ENCODE data around the gene C6orf47. TPM values are rescaled to one million over a fixed set of nuclear protein-coding genes. Genes with fewer than 3 reads are reported as not detected.
A peak's percentile ranks its signal among the peaks of the same experiment; 100 is the strongest.

Gene C6orf47
- total and polyA plus RNA-seq, 4 donors: 18.9 to 26.8 (median 24.0) TPM

DNA sequence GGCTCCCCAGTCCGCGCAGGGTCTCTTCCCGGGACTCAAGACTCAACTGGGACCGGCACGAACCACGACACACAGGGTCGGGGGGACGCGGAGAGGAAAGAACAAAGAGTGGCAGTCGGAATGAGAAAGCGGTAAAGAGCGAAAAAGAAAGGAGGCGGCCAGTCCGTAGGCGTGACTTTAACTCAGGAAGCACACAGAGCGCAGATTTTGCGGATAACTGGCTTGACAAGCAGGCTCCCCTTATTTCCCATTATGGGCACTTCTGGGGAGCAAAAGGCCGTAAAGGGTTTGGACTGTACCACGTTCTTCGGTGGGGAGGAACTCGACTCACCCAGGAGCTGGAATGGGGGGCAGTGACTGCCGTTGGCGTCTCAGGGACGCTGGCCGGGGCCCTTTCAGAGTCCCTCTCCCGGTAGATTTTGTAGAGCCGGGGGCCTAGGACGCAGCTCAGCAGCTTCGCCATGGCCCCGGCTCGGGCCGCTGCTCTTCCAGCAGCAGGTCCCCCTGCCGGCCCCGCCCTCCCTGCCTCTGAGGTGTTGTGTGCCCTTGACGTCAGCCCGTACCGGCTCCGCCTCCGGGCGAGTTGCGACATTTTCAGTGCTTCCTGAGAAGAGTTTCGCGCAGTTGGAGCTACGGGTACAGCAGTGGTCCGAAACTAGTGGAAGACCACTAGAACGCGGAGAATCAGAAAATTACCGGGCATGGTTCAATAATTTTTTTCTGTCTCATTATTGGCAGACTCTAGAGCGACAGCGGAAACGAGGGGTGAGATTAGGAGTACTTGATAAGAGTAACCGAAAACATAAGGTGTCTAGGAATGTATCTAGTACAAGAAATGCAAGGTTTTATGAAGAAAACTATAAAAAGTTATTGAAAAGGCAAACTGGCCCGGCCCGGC lies 42.5 kb upstream of the C6orf47 start, which contains the start of gene ABHD16A:
ABHD16A (minus strand) TSS at position 506 of the 898 bp plus-strand sequence; CDS start at position 463, 43 bp downstream.
- WGBS, 2 donors: 1% methylated on average over 54 of the region's 54 CpGs
- ATAC-seq (ENCODE audit: insufficient read depth, low FRiP score): peak; percentile 98
- no peaks in the 10 kb centered on the region for H3K9me3 ChIP-seq (ENCODE audit: control insufficient read depth in 4 of 4, insufficient read depth in 3 of 4, low read length in 3 of 4)
- TF ChIP-seq, protein P1, sequence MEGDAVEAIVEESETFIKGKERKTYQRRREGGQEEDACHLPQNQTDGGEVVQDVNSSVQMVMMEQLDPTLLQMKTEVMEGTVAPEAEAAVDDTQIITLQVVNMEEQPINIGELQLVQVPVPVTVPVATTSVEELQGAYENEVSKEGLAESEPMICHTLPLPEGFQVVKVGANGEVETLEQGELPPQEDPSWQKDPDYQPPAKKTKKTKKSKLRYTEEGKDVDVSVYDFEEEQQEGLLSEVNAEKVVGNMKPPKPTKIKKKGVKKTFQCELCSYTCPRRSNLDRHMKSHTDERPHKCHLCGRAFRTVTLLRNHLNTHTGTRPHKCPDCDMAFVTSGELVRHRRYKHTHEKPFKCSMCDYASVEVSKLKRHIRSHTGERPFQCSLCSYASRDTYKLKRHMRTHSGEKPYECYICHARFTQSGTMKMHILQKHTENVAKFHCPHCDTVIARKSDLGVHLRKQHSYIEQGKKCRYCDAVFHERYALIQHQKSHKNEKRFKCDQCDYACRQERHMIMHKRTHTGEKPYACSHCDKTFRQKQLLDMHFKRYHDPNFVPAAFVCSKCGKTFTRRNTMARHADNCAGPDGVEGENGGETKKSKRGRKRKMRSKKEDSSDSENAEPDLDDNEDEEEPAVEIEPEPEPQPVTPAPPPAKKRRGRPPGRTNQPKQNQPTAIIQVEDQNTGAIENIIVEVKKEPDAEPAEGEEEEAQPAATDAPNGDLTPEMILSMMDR (IDR thresholded peaks at IDR 0.05; ENCODE audit: control extremely low read depth, extremely low read depth): peak; percentile 9
- peaks cover 6 to 14% (median 10%) of the 10 kb centered on the region in 5 donors for H3K4me1 ChIP-seq (ENCODE audit: control insufficient read depth in 5 of 5, insufficient read depth in 5 of 5, low read length in 5 of 5)
- H3K27ac ChIP-seq (ENCODE audit: low read depth in 1 of 2, low read length in 1 of 2): peak within 1 kb of the TSS; percentile 97 to 98
- DNase-seq: peak; percentile 99 to 100 (median 99)
- H3K36me3 ChIP-seq (ENCODE audit: control insufficient read depth in 4 of 4, insufficient read depth in 4 of 4, low read length in 4 of 4): peaks cover 0 to 12% (median 6%) of the 10 kb centered on the region in 4 donors
- H3K4me3 ChIP-seq: peak within 1 kb of the TSS; percentile 69
- no peaks in the 10 kb centered on the region for H3K27me3 ChIP-seq (ENCODE audit: control insufficient read depth in 3 of 3, insufficient read depth in 3 of 3, low read length in 2 of 3)
- H3K9ac ChIP-seq (ENCODE audit: insufficient read depth in 1 of 2, low read length in 2 of 2): peak within 1 kb of the TSS; percentile 88 to 99

DNA sequence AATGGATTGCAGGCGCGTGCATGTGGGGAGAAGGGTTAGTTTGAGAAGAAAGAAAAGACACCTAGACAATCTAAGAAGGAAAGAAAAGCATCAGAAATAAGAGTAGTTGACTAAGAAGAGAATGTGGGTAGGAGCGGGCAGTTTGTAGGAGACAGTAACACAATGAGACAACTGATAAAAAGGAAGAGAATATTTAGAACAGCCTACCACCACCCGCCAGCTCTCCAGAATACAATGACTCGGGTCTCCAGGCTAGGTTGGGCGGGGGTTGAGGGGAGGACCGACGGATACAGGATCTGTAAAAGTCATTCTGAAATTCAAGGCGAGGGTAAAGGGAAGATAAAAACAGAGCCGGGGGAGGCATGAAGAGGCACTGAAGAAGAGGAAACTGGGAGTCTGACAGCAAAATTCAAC lies 41.8 kb upstream of the C6orf47 start:
- Histone ChIP-seq H3K27ac (ENCODE audit: low read depth in 1 of 2, low read length in 1 of 2) (peak overlapping the region; percentile 97 to 98), H3K4me1 (ENCODE audit: control insufficient read depth in 5 of 5, insufficient read depth in 5 of 5, low read length in 5 of 5) (peaks cover 7 to 14% (median 10%) of the 10 kb centered on the region in 5 donors), H3K9ac (ENCODE audit: insufficient read depth in 1 of 2, low read length in 2 of 2) (peak overlapping the region; percentile 88 to 99), H3K4me3 (peak overlapping the region; percentile 69), H3K27me3 (ENCODE audit: control insufficient read depth in 3 of 3, insufficient read depth in 3 of 3, low read length in 2 of 3) (no peaks in the 10 kb centered on the region), H3K9me3 (ENCODE audit: control insufficient read depth in 4 of 4, insufficient read depth in 3 of 4, low read length in 3 of 4) (no peaks in the 10 kb centered on the region), H3K36me3 (ENCODE audit: control insufficient read depth in 4 of 4, insufficient read depth in 4 of 4, low read length in 4 of 4) (peaks cover 0 to 14% (median 8%) of the 10 kb centered on the region in 4 donors)
- DNase-seq (no peak), ATAC-seq (ENCODE audit: insufficient read depth, low FRiP score) (no peak)
- WGBS, 2 donors: 1% methylated on average over 10 of the region's 10 CpGs
- TF ChIP-seq, protein P1 (IDR thresholded peaks at IDR 0.05; ENCODE audit: control extremely low read depth, extremely low read depth): no peak

DNA sequence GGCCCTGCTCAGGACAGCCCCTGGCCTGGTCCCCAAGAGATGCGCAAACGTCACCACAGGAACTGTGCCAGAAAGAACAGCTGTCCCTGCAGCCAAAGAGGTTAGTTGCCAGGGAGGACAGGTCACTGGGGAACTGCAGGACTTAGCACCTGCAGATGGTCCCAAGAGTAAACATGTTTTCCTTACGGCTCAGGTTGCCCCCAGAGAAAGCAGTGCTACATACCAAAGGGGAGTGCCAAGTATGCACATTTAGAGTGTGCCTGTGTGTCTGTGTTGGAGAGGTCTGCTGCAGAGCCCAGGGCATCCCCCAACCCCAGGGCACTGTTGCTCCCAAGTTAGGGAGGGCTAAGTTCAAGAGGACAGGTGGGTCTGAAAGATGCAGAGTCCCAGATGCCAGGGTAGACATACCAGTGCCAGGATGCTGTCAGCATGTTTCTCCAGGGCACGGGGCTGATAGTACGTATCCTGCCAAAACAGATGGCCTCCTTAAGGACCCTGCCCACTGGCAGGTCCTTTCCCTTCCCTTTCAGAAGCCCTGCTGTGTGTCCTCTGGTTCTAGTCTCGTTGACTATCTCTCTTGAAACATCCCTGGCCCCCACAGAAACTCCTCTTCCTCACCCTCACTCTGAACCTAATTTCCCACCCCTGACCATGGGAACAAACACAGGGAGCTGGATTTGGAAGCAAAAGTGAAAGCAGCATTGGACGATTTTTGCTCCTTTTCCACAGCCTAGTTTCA lies 41.3 kb upstream of the C6orf47 start:
- WGBS, 2 donors: 27 to 40% methylated on average over 7 of the region's 7 CpGs
- ATAC-seq (ENCODE audit: insufficient read depth, low FRiP score): no peak

More for the DNA sequence above, 41.3 kb upstream of the C6orf47 start:
- peaks cover 0 to 14% (median 9%) of the 10 kb centered on the region in 4 donors for H3K36me3 ChIP-seq (ENCODE audit: control insufficient read depth in 4 of 4, insufficient read depth in 4 of 4, low read length in 4 of 4)
- H3K4me1 ChIP-seq (ENCODE audit: control insufficient read depth in 5 of 5, insufficient read depth in 5 of 5, low read length in 5 of 5): peaks cover 7 to 15% (median 11%) of the 10 kb centered on the region in 5 donors
- H3K4me3 ChIP-seq: peak overlapping the region; percentile 69
- H3K27ac ChIP-seq (ENCODE audit: low read depth in 1 of 2, low read length in 1 of 2): peak overlapping the region; percentile 28 to 98
- no peaks in the 10 kb centered on the region for H3K9me3 ChIP-seq (ENCODE audit: control insufficient read depth in 4 of 4, insufficient read depth in 3 of 4, low read length in 3 of 4)
- no peaks in the 10 kb centered on the region for H3K27me3 ChIP-seq (ENCODE audit: control insufficient read depth in 3 of 3, insufficient read depth in 3 of 3, low read length in 2 of 3)
- TF ChIP-seq, protein P1 (IDR thresholded peaks at IDR 0.05; ENCODE audit: control extremely low read depth, extremely low read depth): no peak
- peak in 2 of 3 donors; percentile 40 to 57 for DNase-seq
- H3K9ac ChIP-seq (ENCODE audit: insufficient read depth in 1 of 2, low read length in 2 of 2): peak overlapping the region; percentile 88 to 99
